Cardiac septum (tissue), 1 donor: ENCODE results near the gene SCIN. TPM values are rescaled to one million over a fixed set of nuclear protein-coding genes. Genes with fewer than 3 reads are reported as not detected.
"Not testable (repeated sequence)": the region's sequence is repeated elsewhere in the genome, so short reads cannot be mapped to it uniquely, and the experiment has no call there.

Experiments
- DNase-seq: peaks from one replicate; pipeline ENCODE4 v3.0.0-alpha.2; 2020; ENCODE audit warnings: low spot score
- intact Hi-C: fragments of 100-400 bp; cut with DNase I; formaldehyde crosslinking; loops from one replicate; pipeline ENCODE4 v1.14.0; 2022
- long read RNA-seq: library from polyadenylated mRNA; unstranded; transcript quantifications from one replicate; pipeline ENCODE4 v2.0.0, GENCODE V29; 2021
- total RNA-seq: library from RNA; stranded (reverse); fragmentation: NEBNext Ultra II Directional; extraction: Animal tissue kit (Norgen Biotek cat#: 25700); gene quantifications from one replicate; pipeline ENCODE4 v1.2.1, GENCODE V29; 2021
- donor health status: DM: no; HTN: no; CAD: no.

SCIN gene
- total RNA-seq: not detected
- long read RNA-seq: 0 reads

GRCh38 chr7:12570534-12571461 is at the start of gene SCIN:
Gene SCIN, plus strand, starts transcription at chr7:12570720. Its CDS starts 67 bp downstream, at chr7:12570787.
- intact Hi-C loops: no loop called here
- no peak for DNase-seq

- intact Hi-C loops: loop anchor here (5.0 to 10.0 kb wide), 2 partner anchors 100 to 737 kb away; no protein-coding TSS in a partner anchor
Observed at GRCh38 chr7:12524794-12525386, 45.6 kb upstream of the SCIN start.

GRCh38 chr7:12526693-12527092 is 43.8 kb upstream of the SCIN start:
- not testable (repeated sequence) for DNase-seq
- intact Hi-C loops: loop anchor here (10.0 kb wide), 1 partner anchor 98 kb away; no protein-coding TSS in a partner anchor

More at GRCh38 chr7:12524794-12525386, 45.6 kb upstream of the SCIN start:
- no peak for DNase-seq

GRCh38 chr7:12527670-12528069 is 42.9 kb upstream of the SCIN start:
- DNase-seq: not testable (repeated sequence)
- intact Hi-C loops: loop anchor here (10.0 kb wide), 1 partner anchor 97 kb away; no protein-coding TSS in a partner anchor

GRCh38 chr7:12529971-12530710 is 40.4 kb upstream of the SCIN start:
- intact Hi-C loops: loop anchor here (10.0 kb wide), 1 partner anchor 95 kb away; no protein-coding TSS in a partner anchor
- DNase-seq: no peak

GRCh38 chr7:12531784-12532183 is 38.7 kb upstream of the SCIN start:
- no peak for DNase-seq
- intact Hi-C loops: no loop called here

GRCh38 chr7:12534046-12534445 is 36.5 kb upstream of the SCIN start:
- DNase-seq: no peak
- intact Hi-C loops: no loop called here

GRCh38 chr7:12539681-12540080 is 30.8 kb upstream of the SCIN start:
- intact Hi-C loops: no loop called here
- DNase-seq: no peak

- DNase-seq: no peak
- intact Hi-C loops: no loop called here
Observed at GRCh38 chr7:12540850-12541249, 29.7 kb upstream of the SCIN start.

- intact Hi-C loops: no loop called here
- DNase-seq: no peak
Observed at GRCh38 chr7:12543586-12543985, 26.9 kb upstream of the SCIN start.

GRCh38 chr7:12549106-12549505 is 21.4 kb upstream of the SCIN start:
- intact Hi-C loops: no loop called here
- DNase-seq: no peak

- intact Hi-C loops: no loop called here
Observed at GRCh38 chr7:12550956-12551355, 19.6 kb upstream of the SCIN start.

GRCh38 chr7:12552876-12553275 is 17.6 kb upstream of the SCIN start:
- no peak for DNase-seq
- intact Hi-C loops: no loop called here

More at GRCh38 chr7:12550956-12551355, 19.6 kb upstream of the SCIN start:
- no peak for DNase-seq

- intact Hi-C loops: no loop called here
Observed at GRCh38 chr7:12553416-12553815, 17.1 kb upstream of the SCIN start.

GRCh38 chr7:12554351-12554750 is 16.2 kb upstream of the SCIN start:
- no peak for DNase-seq
- intact Hi-C loops: no loop called here

More at GRCh38 chr7:12553416-12553815, 17.1 kb upstream of the SCIN start:
- no peak for DNase-seq

GRCh38 chr7:12554872-12555271 is 15.6 kb upstream of the SCIN start:
- intact Hi-C loops: no loop called here
- DNase-seq: no peak

GRCh38 chr7:12555695-12556094 is 14.8 kb upstream of the SCIN start:
- intact Hi-C loops, DNase-seq: not testable (repeated sequence)

- intact Hi-C loops, DNase-seq: not testable (repeated sequence)
Observed at GRCh38 chr7:12556139-12556792, 14.3 kb upstream of the SCIN start.

GRCh38 chr7:12557282-12557681 is 13.2 kb upstream of the SCIN start:
- intact Hi-C loops: no loop called here
- no peak for DNase-seq
